GM12873 (cell line): Measurements from ENCODE around the gene HS1BP3.

ENCODE experiments used
- CTCF ChIP-seq: IDR thresholded peaks from 2 replicates; pipeline ENCODE4 v1.5.1; 2012; ENCODE audit warnings: low read depth, mild to moderate bottlenecking, moderate library complexity, low read length, control low read depth; ENCODE audit not compliant: insufficient read depth; ENCODE audit errors: missing control alignments

HS1BP3 gene

GRCh38 chr2:20615466-20616241 is 35.2 kb downstream of the HS1BP3 start:
- no peak for TF ChIP-seq CTCF

- no peak for TF ChIP-seq CTCF
Observed at GRCh38 chr2:20615068-20615465, 35.8 kb downstream of the HS1BP3 start.

- no peak for TF ChIP-seq CTCF
Observed at GRCh38 chr2:20614201-20615067, 36.5 kb downstream of the HS1BP3 start.

GRCh38 chr2:20612925-20613916 is 37.7 kb downstream of the HS1BP3 start:
- no peak for TF ChIP-seq CTCF

- no peak for TF ChIP-seq CTCF
Observed at GRCh38 chr2:20611844-20612356, 39.0 kb downstream of the HS1BP3 start.

- TF ChIP-seq CTCF = no peak
Observed at GRCh38 chr2:20611077-20611843, 39.6 kb downstream of the HS1BP3 start.
